ENCODE results near the gene MED16.
A peak's percentile ranks its signal among the peaks of the same experiment; 100 is the strongest.

MED16 gene

DNA sequence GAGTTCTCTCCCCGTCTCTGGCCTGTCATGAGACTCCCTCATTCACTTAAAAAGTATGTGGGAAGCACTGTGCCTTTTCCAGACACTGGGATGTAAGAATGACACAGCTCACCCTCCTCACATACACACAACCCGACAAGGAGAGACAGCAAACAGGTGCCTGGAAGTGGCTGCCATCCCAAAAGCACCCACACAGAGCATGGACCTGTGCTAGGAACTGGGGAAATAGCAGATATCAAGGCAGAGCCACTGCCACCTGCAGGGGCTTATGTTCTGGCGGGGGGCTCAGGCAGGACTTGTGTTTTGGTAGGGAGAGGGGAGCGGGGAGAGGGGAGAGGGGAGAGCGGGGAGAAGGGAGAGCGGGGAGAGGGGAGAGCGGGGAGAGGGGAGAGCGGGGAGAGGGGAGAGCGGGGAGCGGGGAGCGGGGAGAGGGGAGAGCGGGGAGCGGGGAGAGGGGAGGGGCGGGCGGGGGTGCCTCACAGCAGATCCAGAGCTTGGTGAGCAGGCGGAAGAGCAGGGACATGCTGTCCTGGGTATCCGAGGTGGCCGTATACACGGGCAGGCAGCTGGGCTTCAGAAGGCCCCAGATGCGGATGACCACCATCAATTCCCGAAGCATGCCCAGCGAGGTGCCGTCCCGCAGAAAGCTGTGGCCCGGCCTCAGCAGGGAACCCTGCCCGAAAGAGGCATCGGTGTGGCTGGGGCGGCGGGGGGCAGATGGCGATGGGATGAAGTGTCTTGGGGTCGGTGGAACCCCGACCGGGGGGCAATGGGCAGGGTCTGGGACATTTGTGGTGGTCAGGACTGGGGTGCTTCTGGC, 21.3 kb downstream of the MED16 start:
- DNase-seq (ENCODE audit: low spot score): peak; percentile 65

- peak; percentile 87 for DNase-seq (ENCODE audit: low spot score)
These were observed 22.0 kb downstream of the MED16 start for GRCh38 chr19:870963-871401.

- no peak for DNase-seq (ENCODE audit: low spot score)
These were observed 22.7 kb downstream of the MED16 start for GRCh38 chr19:870314-870713.

DNA sequence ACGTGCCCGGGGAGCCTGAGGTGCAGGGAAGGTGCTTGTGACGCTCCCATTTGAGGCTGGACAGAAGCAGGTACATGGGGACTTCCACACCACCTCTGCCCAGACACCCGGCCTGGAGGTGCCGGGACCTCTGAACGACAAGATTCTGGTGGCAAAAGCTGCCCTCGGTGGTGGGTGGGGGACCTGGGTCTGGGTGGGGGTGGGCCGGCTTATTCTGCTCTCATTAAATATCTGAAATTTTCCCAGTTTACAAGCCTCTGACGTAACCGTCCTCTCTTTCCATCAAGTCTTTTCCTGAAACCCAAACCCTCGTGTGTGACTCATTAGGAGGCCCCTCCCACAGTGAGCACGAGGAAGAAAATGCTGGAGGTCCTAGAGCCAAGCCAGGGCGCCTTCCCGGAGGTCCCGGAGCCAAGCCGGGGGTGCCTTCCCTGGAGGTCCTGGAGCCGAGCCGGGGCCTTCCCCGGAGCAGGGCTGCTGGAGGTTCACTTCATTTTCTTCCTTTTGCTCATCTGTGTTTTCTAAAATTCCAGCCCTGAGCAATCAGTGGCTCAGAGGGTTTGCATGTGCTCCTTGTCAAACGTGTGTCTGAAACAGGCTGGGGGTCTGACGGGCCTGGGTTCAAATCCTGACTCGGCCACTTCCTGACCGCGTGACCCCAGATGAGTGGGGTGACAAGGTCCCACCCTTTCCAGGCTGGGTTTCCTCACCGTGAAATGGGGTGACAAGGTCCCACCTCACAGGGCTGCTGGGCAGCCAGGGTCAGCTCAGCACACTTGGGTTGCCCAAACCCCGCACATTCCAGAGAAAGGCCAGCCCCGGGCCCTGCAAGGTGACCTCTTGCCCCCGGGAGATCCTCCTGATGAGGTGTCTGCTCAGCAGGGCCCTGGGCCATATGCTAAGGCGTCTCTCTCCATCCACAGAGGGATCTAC, 23.5 kb downstream of the MED16 start:
- no peak for DNase-seq (ENCODE audit: low spot score)

DNA sequence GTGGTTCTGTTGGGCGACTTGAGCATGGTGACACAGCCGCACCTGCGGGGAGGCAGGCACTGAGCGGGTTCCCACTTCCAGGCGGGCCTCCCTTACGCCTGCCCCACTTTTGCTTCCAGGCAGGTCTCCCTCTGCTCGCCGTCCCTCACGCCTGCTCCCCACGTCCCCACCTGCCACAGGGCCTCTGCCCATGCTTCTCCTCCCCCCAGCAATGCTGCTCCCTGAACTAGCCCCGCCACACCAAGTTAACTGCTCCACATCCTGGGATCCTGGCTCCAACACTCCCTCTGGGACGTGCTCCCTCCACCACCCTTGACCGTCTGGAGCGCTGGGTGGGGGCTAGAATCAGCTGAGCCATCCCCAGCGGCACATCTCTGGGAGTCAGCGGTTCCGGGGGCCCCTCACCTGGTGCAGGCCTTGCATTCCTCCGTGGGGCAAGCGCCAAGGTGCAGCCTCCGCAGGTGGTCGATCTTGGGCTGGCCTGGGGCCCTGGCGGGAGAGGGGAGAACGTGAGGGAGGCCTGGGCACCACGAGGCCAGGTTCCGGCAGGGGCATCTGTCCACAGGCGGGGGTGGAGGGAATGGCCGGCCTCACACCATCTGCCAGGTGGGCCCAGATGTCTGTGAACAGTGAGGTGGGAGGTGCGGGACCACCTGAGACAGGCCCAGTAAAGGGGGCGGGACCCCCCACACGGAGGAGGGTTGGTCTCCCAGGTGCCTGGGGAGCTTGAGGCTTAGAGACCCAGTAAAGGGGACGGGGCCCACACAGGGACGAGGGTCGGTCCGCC, 24.3 kb downstream of the MED16 start:
- no peak for DNase-seq (ENCODE audit: low spot score)

DNA sequence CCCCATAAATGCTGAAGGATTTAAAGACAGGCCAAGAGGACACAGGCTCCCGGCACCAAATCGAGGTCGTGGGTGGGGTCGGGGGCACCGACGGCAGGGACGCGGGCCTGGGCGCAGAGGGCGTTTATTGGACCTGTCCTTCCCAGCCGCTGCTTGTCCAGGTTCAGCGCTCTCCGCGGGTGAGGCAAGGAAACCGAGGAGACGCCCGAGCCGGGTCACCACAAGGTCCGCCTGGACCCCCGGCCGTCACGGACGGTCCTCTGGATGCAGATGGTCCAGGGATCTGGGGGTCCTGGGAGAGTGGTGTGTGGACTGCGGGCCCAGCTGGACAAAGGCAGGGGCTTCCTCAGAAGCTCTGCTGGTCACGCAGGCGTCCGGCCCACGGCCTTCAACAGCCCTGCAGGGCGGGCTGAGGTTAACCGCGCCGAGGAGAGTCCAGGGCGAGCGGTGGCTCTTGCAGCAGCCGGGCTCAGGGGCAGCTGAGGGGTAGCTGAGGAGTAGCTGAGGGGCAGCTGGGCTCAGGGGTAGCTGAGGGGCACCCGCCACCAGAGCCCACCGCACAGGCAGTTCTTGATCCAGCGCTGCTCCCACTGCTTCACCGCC, 25.0 kb downstream of the MED16 start:
- no peak for DNase-seq (ENCODE audit: low spot score)

DNA sequence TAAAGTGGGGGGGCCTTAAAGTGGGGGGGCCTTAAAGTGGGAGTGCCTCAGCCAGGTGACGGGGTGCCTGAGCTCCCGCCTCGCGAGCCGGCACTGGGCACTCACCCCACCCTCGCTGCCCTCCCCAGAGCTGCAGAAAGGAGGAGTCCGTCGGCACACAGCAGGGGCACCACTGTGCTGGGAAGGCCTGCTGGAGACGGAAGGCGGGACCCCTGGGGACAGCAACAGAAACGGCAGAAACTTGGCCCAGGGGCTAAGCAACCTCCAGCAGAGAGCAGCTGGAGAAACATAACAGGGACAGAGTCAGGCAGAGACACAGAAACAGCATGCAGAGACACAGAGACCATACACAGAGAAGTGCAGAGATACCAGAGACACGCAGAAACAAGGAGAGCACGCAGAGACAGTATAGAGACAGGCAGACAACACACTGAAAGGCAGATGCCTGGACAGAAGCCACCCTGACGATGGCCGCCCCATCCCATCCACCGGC, 25.6 kb downstream of the MED16 start:
- no peak for DNase-seq (ENCODE audit: low spot score)

DNA sequence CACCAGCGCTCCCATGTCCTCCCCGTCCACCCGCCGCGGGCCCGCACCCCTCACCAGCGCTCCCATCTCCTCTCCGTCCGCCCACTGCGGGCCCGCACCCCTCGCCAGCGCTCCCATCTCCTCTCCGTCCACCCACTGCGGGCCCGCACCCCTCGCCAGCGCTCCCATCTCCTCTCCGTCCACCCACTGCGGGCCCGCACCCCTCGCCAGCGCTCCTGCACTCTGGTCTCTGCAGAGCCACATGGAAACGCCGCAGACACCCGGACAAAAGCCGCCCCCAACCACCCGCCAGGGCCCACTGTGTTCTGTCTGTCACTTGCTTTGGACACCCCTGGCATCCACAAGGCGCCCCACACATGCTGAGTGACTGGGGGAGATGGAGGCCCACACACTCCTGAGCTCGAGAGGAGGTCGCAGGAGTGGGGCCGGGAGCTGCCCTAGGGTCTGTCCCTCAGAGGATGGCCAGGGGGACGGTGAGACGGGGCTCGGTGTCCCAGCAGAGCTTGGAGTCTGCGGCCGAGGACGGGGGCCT, 26.2 kb downstream of the MED16 start:
- DNase-seq (ENCODE audit: low spot score): no peak

- DNase-seq (ENCODE audit: low spot score): no peak
These were observed 29.7 kb downstream of the MED16 start for GRCh38 chr19:863315-863620.

- DNase-seq (ENCODE audit: low spot score): no peak
These were observed 30.2 kb downstream of the MED16 start for GRCh38 chr19:862581-863314.

DNA sequence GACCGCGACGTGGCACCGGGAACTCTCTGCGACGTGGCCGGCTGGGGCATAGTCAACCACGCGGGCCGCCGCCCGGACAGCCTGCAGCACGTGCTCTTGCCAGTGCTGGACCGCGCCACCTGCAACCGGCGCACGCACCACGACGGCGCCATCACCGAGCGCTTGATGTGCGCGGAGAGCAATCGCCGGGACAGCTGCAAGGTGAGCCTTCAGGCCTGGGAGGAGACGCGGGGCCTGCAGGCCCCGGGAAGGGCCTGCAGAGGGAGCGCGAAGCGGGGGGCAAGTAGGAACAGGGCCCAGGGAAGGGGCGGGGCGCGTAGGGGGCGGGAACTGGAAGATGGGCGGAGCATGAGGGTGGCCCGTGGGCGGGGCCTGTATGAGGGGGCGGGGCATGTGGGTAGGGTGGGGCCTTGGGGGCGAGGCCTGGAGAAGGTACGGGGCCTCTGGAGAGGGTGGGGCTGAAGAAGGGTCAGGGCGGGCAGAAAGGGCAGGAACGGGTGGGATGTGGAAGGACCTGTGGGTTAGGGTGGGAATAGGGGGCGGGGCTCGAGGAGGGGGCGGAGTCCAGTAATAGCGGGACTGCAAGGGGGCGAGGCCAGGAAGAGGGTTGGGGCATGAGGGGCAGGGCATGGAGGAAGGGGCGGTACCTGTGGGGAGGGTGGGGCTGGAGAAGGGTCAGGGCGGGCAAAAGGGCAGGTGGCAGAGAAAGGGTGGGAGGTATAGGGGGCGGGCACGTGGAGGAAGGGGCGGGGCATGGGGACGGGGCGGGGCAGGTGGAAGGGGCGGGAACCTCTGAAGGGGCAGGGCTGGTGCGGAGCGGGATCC, 31.0 kb downstream of the MED16 start:
- peak; percentile 82 for DNase-seq (ENCODE audit: low spot score)

- no peak for DNase-seq (ENCODE audit: low spot score)
These were observed 31.7 kb downstream of the MED16 start for GRCh38 chr19:861141-861755.

DNA sequence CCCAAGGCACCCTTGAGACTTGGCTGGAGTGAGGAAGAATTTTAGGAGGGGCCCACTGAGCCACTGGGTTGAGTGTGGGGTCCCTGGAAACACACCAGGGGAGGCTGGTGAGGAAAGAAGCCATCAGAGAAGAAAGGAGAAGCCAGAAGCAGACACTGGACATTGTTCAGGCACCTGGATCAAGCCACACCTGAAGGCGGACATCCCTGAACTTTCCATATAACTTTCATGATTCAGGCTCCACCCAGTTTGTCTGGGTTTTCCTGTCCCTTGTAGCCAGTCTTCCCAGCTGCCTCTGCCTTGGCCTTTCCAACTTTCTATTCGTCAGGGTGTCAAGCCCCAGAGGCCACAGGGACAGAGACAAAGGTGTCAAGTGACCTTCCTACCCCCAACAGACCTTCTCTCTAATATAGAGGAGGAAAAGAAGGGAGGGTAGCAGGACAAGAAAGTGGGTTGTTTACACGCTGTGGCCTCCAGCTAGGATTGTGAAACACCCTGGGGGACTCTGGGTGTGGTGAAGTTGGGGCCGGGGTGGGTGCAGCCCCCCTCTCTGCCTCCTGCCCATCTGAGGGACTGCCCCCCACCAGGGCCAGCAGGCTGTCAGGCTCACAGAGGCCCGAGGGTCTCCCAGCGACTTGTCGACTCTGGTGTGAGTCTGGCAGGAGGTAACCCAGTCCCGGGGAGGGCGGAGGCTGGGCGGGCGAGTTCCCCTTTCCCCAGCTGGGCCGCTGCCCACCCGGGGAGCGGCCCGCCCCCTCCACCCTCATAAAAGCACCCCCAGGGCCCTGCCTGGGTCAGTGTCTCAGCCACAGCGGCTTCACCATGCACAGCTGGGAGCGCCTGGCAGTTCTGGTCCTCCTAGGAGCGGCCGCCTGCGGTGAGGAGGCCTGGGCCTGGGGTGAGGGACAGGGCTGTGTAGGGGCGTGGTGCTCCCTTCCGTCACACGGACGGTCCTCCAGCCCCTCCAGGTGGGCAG, 33.8 kb downstream of the MED16 start, which contains the start of gene CFD:
Gene CFD (plus strand): TSS at position 797 of the 976 bp plus-strand sequence. CDS start 26 bp downstream, at position 823.
- DNase-seq (ENCODE audit: low spot score): no peak

DNA sequence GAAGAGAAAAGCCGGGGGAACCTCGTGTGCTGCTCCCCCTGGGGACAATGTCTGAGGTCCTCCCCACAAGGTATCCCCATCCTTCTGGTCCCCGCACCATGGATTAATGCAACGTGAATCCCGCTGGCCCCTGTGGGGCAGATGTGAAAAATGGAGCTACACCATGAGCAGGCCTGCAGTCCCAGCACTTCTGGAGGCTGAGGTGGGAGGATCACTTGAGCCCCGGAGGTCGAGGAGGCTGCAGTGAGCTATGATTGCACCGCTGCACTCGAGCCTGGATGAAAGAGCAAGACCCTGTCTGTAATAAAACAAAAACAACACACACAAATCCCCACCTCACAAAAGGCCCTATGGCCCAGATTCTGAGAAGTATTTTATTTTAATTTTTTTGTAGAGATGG, 34.7 kb downstream of the MED16 start:
- DNase-seq (ENCODE audit: low spot score): no peak

DNA sequence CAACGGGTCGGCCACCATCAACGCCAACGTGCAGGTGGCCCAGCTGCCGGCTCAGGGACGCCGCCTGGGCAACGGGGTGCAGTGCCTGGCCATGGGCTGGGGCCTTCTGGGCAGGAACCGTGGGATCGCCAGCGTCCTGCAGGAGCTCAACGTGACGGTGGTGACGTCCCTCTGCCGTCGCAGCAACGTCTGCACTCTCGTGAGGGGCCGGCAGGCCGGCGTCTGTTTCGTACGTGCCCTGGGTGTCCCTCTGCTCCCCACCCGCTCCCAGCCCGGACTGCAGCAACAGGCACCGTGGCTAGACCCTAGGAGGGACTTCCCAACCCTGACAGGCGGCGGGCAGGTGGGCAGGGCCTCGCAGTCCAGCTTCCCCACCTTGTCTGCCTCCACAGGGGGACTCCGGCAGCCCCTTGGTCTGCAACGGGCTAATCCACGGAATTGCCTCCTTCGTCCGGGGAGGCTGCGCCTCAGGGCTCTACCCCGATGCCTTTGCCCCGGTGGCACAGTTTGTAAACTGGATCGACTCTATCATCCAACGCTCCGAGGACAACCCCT, 37.3 kb downstream of the MED16 start:
- DNase-seq (ENCODE audit: low spot score): no peak

DNA sequence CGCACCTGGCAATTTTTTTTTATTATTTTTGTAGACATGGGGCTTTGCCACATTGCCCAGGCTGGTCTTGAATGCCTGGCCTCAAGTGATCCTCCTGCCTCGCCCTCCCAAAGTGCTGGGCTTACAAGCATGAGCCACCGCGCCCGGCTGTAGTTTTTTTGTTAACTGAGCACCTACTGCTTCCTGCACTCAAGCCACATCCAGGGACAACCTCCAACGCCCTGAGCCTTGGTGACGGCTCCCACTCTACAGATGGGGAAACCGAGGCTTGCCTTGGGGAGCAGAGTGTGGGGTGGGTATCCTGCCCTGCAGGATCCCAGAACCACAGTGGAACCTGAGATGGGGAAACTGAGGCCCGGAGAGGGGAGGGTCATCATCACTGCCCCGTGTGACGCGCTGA, 37.8 kb downstream of the MED16 start:
- no peak for DNase-seq (ENCODE audit: low spot score)

DNA sequence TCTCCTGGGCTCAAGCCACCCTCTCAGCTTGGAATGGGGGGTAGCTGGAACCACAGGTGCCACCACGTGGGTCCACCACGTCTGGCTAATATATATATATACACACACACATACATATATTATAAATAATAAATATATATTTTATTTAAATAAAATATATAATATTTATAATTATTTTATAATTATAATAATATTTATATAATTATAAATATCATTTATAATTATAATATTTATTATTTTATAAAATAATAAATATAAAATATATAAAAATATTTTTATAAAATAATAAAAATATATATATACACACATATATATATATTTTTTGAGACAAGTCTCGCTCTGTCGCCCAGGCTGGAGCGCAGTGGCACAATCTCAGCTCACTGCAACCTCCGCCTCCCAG, 38.4 kb downstream of the MED16 start:
- DNase-seq (ENCODE audit: low spot score): no peak
